Calu3 (cell line): ENCODE results near the gene GNB1L. TPM values are rescaled to one million over a fixed set of nuclear protein-coding genes. Genes with fewer than 3 reads are reported as not detected.

ENCODE experiments used
- BruUV-seq: library from RNA; stranded (reverse); fragments of 400-500 nt; replicated peaks from 2 replicates; lab custom pipeline; 2021; lab: Mats Ljungman, UMichigan
- CTCF ChIA-PET: fragments of 300-600 bp; sonication (Branson Sonifier 250); formaldehyde crosslinking; loops from one replicate; lab custom pipeline; 2022; ENCODE audit warnings: antibody characterized with exemption; lab: Charles Lee
- DNase-seq: peaks from one replicate; pipeline ENCODE4 v3.0.0; 2022
- H3K27ac Mint-ChIP-seq: one replicate; pipeline ENCODE4 v1.8.0; 2022; ENCODE audit warnings: mixed read lengths; ENCODE audit not compliant: unreplicated experiment
- H3K27me3 Mint-ChIP-seq: one replicate; pipeline ENCODE4 v1.8.0; 2022; ENCODE audit warnings: mixed read lengths; ENCODE audit not compliant: unreplicated experiment
- H3K36me3 Mint-ChIP-seq: one replicate; pipeline ENCODE4 v1.8.0; 2022; ENCODE audit warnings: mild to moderate bottlenecking, moderate library complexity, mixed read lengths; ENCODE audit not compliant: insufficient read depth, unreplicated experiment
- H3K4me1 Mint-ChIP-seq: one replicate; pipeline ENCODE4 v1.8.0; 2022; ENCODE audit warnings: mild to moderate bottlenecking, low read depth, mixed read lengths; ENCODE audit not compliant: unreplicated experiment
- H3K4me3 Mint-ChIP-seq: one replicate; pipeline ENCODE4 v1.8.0; 2022; ENCODE audit warnings: mild to moderate bottlenecking, low read depth, moderate library complexity, mixed read lengths; ENCODE audit not compliant: unreplicated experiment
- H3K9me3 Mint-ChIP-seq: one replicate; pipeline ENCODE4 v1.8.0; 2022; ENCODE audit warnings: low read depth, mixed read lengths; ENCODE audit not compliant: unreplicated experiment
- CTCF ChIP-seq: fragments of 200-600 bp; IDR thresholded peaks from one replicate; pipeline ENCODE4 v1.8.0; 2022; ENCODE audit warnings: antibody characterized with exemption; ENCODE audit not compliant: unreplicated experiment
- intact Hi-C: fragments of 100-400 bp; cut with micrococcal nuclease; formaldehyde crosslinking; loops from one replicate; pipeline ENCODE4 v1.10.0; 2022; ENCODE audit not compliant: unreplicated experiment
- total RNA-seq: library from RNA; stranded (reverse); gene quantifications from 2 replicates; pipeline ENCODE4 v1.2.3, GENCODE V29; 2022

GNB1L gene
- total RNA-seq, 1 experiment from 2014 or later = 13.0 TPM

- intact Hi-C loops = no loop called here
- H3K27me3 Mint-ChIP-seq = peaks cover 63% of the 10 kb centered on the region
- no peak overlapping the region for H3K4me3 Mint-ChIP-seq
- H3K27ac Mint-ChIP-seq = no peak overlapping the region
- no peaks in the 10 kb centered on the region for H3K4me1 Mint-ChIP-seq
- no peak for TF ChIP-seq CTCF
- BruUV-seq = no TSS peak
- no peaks in the 10 kb centered on the region for H3K9me3 Mint-ChIP-seq
- H3K36me3 Mint-ChIP-seq = no peaks in the 10 kb centered on the region
- no peak for DNase-seq
- CTCF ChIA-PET = no interaction called here
These were observed 120.9 kb downstream of the GNB1L start for GRCh38 chr22:19733755-19734154.

Other genes with a start within 250 kb of the GNB1L start
- gene SEPTIN5, start 140.4 kb downstream of the GNB1L start, total RNA-seq = 2.3 and 3.3 TPM in 2 replicates
- not detected in 2 replicates for gene GP1BB, start 131.3 kb downstream of the GNB1L start, total RNA-seq
- gene TBX1, start 94.1 kb downstream of the GNB1L start, total RNA-seq = not detected in 2 replicates
- 26.2 and 28.7 TPM in 2 replicates for gene RTL10, start within 50 bp of the GNB1L start, total RNA-seq
- gene COMT, start 86.9 kb upstream of the GNB1L start, total RNA-seq = 165 and 170 TPM in 2 replicates
- gene TXNRD2, start 86.9 kb upstream of the GNB1L start, total RNA-seq = 33.7 and 36.3 TPM in 2 replicates
- gene ARVCF, start 161.9 kb upstream of the GNB1L start, total RNA-seq = 19.7 and 21.7 TPM in 2 replicates
- gene TANGO2, start 166.2 kb upstream of the GNB1L start, total RNA-seq = 33.5 and 41.4 TPM in 2 replicates
- gene DGCR8, start 225.4 kb upstream of the GNB1L start, total RNA-seq = 53.1 and 54.7 TPM in 2 replicates